ENCODE measurements around the gene PRR13. TPM values are rescaled to one million over a fixed set of nuclear protein-coding genes. Genes with fewer than 3 reads are reported as not detected.
A peak's percentile ranks its signal among the peaks of the same experiment; 100 is the strongest.
"Not testable (repeated sequence)": the region's sequence is repeated elsewhere in the genome, so short reads cannot be mapped to it uniquely, and the experiment has no call there.

The PRR13 gene
- total RNA-seq, 2 donors from 2014 or later, result 18.5 to 43.8 TPM

DNA sequence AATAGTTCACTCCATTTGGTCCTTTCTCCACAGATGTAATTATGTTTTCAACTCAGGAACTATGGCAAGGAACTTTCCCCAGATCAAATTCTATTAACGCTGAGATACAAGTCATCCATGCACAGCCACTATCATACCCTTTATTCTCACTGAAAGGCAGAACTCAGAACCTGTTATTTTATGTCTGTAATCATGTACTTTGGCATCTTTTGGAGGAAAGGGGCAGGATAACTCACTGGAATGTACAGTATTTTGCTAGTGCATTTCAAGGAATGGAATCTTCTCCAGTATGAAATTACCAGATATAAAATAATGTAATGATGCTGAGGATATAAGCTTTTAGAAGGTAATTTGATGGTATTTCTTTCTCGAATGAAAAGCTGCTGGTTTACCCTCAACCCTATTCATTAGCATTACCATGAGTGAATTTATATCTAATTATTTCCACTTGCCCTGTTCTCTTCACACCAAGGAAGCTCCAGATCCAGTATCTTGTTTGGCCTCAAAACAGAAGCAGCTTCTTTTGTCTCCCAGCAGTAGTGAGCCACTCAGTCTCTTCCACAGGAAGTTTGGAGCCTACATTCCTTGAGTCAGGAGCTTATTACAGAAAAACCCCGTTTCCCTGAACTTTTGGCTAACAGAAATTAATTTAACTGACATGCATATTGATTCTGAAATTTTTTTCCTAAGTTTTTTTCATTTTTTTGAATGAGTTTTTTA is 27.9 kb upstream of the PRR13 start:
- TF ChIP-seq, protein P1, sequence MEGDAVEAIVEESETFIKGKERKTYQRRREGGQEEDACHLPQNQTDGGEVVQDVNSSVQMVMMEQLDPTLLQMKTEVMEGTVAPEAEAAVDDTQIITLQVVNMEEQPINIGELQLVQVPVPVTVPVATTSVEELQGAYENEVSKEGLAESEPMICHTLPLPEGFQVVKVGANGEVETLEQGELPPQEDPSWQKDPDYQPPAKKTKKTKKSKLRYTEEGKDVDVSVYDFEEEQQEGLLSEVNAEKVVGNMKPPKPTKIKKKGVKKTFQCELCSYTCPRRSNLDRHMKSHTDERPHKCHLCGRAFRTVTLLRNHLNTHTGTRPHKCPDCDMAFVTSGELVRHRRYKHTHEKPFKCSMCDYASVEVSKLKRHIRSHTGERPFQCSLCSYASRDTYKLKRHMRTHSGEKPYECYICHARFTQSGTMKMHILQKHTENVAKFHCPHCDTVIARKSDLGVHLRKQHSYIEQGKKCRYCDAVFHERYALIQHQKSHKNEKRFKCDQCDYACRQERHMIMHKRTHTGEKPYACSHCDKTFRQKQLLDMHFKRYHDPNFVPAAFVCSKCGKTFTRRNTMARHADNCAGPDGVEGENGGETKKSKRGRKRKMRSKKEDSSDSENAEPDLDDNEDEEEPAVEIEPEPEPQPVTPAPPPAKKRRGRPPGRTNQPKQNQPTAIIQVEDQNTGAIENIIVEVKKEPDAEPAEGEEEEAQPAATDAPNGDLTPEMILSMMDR (IDR thresholded peaks at IDR 0.05), result no peak
- TF ChIP-seq POLR2A (IDR thresholded peaks at IDR 0.05), result no peak
- Histone ChIP-seq H3K27ac (no peak overlapping the region), H3K36me3 (replicated peaks in 1 of 2; ENCODE audit: insufficient read depth in 1 of 2, low read depth in 2 of 2) (peaks cover 13 to 27% of the 10 kb centered on the region in 2 donors), H3K27me3 (no peaks in the 10 kb centered on the region), H3K9me3 (no peaks in the 10 kb centered on the region), H3K4me1 (no peaks in the 10 kb centered on the region), H3K4me3 (no peak overlapping the region)
- ATAC-seq (no peak), DNase-seq (no peak)
- 69 to 78% methylated on average over 3 of the region's 3 CpGs for WGBS, 2 donors
- intact Hi-C loops (cut with DNase I), result no loop called here

- H3K4me3 ChIP-seq, result no peak overlapping the region
- no peak overlapping the region for H3K27ac ChIP-seq
- TF ChIP-seq, protein P1 (IDR thresholded peaks at IDR 0.05), result no peak
- no peak for TF ChIP-seq POLR2A (IDR thresholded peaks at IDR 0.05)
- H3K27me3 ChIP-seq, result no peaks in the 10 kb centered on the region
- no peaks in the 10 kb centered on the region for H3K9me3 ChIP-seq
- H3K4me1 ChIP-seq, result no peaks in the 10 kb centered on the region
- intact Hi-C loops (cut with DNase I), result loop anchor here (5.0 kb wide), 1 partner anchor 58 kb away; no protein-coding TSS in a partner anchor
- ATAC-seq (no peak), DNase-seq (no peak)
- WGBS, 2 donors, result 19% methylated on average over 3 of the region's 3 CpGs
- H3K36me3 ChIP-seq (replicated peaks in 1 of 2; ENCODE audit: insufficient read depth in 1 of 2, low read depth in 2 of 2), result peaks cover 6 to 17% of the 10 kb centered on the region in 2 donors
These were observed 26.6 kb upstream of the PRR13 start for GRCh38 chr12:53414756-53415417.

- peak; percentile 9 for ATAC-seq
- peaks cover 4 to 11% of the 10 kb centered on the region in 2 donors for H3K36me3 ChIP-seq (replicated peaks in 1 of 2; ENCODE audit: insufficient read depth in 1 of 2, low read depth in 2 of 2)
- not testable (repeated sequence) for H3K27ac ChIP-seq, DNase-seq, H3K4me1 ChIP-seq, H3K9me3 ChIP-seq, H3K4me3 ChIP-seq, H3K27me3 ChIP-seq
- 64 to 82% methylated on average over 2 of the region's 2 CpGs for WGBS, 2 donors
- intact Hi-C loops (cut with DNase I), result loop anchor here (5.0 kb wide), 1 partner anchor 59 kb away; no protein-coding TSS in a partner anchor
These were observed 25.7 kb upstream of the PRR13 start for GRCh38 chr12:53415752-53416389.

- intact Hi-C loops (cut with DNase I), result loop anchor here (5.0 kb wide), 1 partner anchor 60 kb away; no protein-coding TSS in a partner anchor
- H3K36me3 ChIP-seq (replicated peaks in 1 of 2; ENCODE audit: insufficient read depth in 1 of 2, low read depth in 2 of 2); H3K27ac ChIP-seq; H3K4me3 ChIP-seq; H3K27me3 ChIP-seq; ATAC-seq; H3K4me1 ChIP-seq; DNase-seq; H3K9me3 ChIP-seq: not testable (repeated sequence)
- WGBS, 2 donors, result 70 to 81% methylated on average over 9 of the region's 9 CpGs
These were observed 24.2 kb upstream of the PRR13 start for GRCh38 chr12:53417291-53417816.

DNA sequence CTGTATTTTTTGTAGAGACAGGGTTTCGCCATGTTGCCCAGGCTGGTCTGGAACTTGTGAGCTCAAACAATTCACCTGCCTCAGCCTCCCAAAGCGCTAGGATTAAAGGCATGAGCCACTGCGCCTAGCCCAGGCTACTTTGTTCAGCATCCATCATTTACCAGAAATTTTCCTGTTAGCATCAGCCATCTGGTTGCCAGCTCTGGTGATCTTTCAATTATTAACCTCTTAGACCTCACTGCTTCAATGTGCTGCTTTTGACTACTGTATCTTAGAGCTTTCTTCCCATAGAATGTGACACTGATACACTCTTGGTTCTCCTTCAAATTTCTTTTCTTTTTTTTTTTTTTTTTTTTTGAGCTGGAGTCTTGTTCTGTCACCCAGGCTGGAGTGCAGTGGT is 23.3 kb upstream of the PRR13 start:
- intact Hi-C loops (cut with DNase I), result loop anchor here (5.0 kb wide), 1 partner anchor 61 kb away; no protein-coding TSS in a partner anchor

More for the DNA sequence above, 23.3 kb upstream of the PRR13 start:
- TF ChIP-seq POLR2A (IDR thresholded peaks at IDR 0.05), result no peak
- TF ChIP-seq, protein P1 (IDR thresholded peaks at IDR 0.05), result no peak
- H3K36me3 ChIP-seq (replicated peaks in 1 of 2; ENCODE audit: insufficient read depth in 1 of 2, low read depth in 2 of 2), result no peaks in the 10 kb centered on the region
- H3K4me1 ChIP-seq, result peaks cover 5% of the 10 kb centered on the region
- DNase-seq (no peak), ATAC-seq (no peak)
- H3K9me3 ChIP-seq, result no peaks in the 10 kb centered on the region
- no peak overlapping the region for H3K4me3 ChIP-seq
- H3K27me3 ChIP-seq, result no peaks in the 10 kb centered on the region
- H3K27ac ChIP-seq, result no peak overlapping the region
- WGBS, 2 donors, result 48 to 54% methylated on average over 3 of the region's 3 CpGs

Data from body of pancreas (tissue), 4 donors.